ENCODE measurements around the gene TRAPPC13. TPM values are rescaled to one million over a fixed set of nuclear protein-coding genes. Genes with fewer than 3 reads are reported as not detected.

Gene TRAPPC13
- total and polyA plus RNA-seq, 2 donors (not counting 1 experiment from before 2014, with no cell fraction given), result 10.6 to 18.8 TPM

GRCh38 chr5:65702036-65702435 is 77.2 kb downstream of the TRAPPC13 start:
- H3K9ac ChIP-seq (ENCODE audit: low read length), result no peak overlapping the region
- TF ChIP-seq EZH2 (IDR thresholded peaks at IDR 0.05; ENCODE audit: borderline replicate concordance, insufficient read depth, low read depth, low read length, poor library complexity, severe bottlenecking), result no peak
- H3K36me3 ChIP-seq (replicated peaks in 1 of 2; ENCODE audit: control extremely low read depth in 1 of 2, control insufficient read depth in 1 of 2, extremely low read depth in 1 of 2, insufficient read depth in 2 of 2, low read length in 1 of 2), result peaks cover 1 to 9% of the 10 kb centered on the region in 2 experiments
- H3K79me2 ChIP-seq (ENCODE audit: control insufficient read depth, insufficient read depth, low read length), result no peaks in the 10 kb centered on the region
- Mint-ChIP-seq H3K4me3 (no peak overlapping the region), H3K27ac (no peak overlapping the region), H3K27me3 (no peaks in the 10 kb centered on the region), H3K9me3 (ENCODE audit: insufficient read depth) (no peaks in the 10 kb centered on the region), H3K4me1 (peaks cover 18% of the 10 kb centered on the region)
- no peaks in the 10 kb centered on the region for H4K20me1 ChIP-seq (ENCODE audit: control insufficient read depth, insufficient read depth, low read length, poor library complexity, severe bottlenecking)
- ChIA-PET POLR2A (no interaction called here), CTCF (no interaction called here)
- DNase-seq (no peak), ATAC-seq (ENCODE audit: low read depth) (no peak)
- no peak overlapping the region for H2AFZ ChIP-seq (ENCODE audit: insufficient read depth, low read depth, low read length, poor library complexity, severe bottlenecking)
- intact Hi-C loops (cut with micrococcal nuclease), result no loop called here
- H3K4me1 ChIP-seq (ENCODE audit: control insufficient read depth in 2 of 2, insufficient read depth in 2 of 2, low read length in 2 of 2), result peaks cover 6 to 10% of the 10 kb centered on the region in 2 donors
- no peak overlapping the region for H3K4me2 ChIP-seq (replicated peaks; ENCODE audit: low read depth, low read length, poor library complexity, severe bottlenecking)
- no peaks in the 10 kb centered on the region for H3K27me3 ChIP-seq (replicated peaks in 1 of 4; ENCODE audit: control extremely low read depth in 1 of 4, control insufficient read depth in 3 of 4, insufficient read depth in 4 of 4, low read length in 3 of 4)
- H3K4me3 ChIP-seq (ENCODE audit: control extremely low read depth in 1 of 5, extremely low read depth in 1 of 5, insufficient read depth in 1 of 5, low read depth in 2 of 5, low read length in 4 of 5), result no peak overlapping the region
- H3K27ac ChIP-seq (ENCODE audit: low read length in 2 of 2), result no peak overlapping the region
- WGBS (ENCODE audit: insufficient coverage), result no CpG with 5 or more reads among the region's 3 CpGs
- H3K9me3 ChIP-seq (ENCODE audit: control extremely low read depth in 1 of 3, control insufficient read depth in 2 of 3, insufficient read depth in 1 of 3, low read length in 2 of 3), result no peaks in the 10 kb centered on the region

- Histone ChIP-seq H3K9ac (ENCODE audit: low read length) (no peak overlapping the region), H3K79me2 (ENCODE audit: control insufficient read depth, insufficient read depth, low read length) (no peaks in the 10 kb centered on the region), H3K4me1 (ENCODE audit: control insufficient read depth in 2 of 2, insufficient read depth in 2 of 2, low read length in 2 of 2) (no peaks in the 10 kb centered on the region), H4K20me1 (ENCODE audit: control insufficient read depth, insufficient read depth, low read length, poor library complexity, severe bottlenecking) (no peaks in the 10 kb centered on the region), H3K36me3 (replicated peaks in 1 of 2; ENCODE audit: control extremely low read depth in 1 of 2, control insufficient read depth in 1 of 2, extremely low read depth in 1 of 2, insufficient read depth in 2 of 2, low read length in 1 of 2) (peaks cover 3 to 9% of the 10 kb centered on the region in 2 experiments), H3K27ac (ENCODE audit: low read length in 2 of 2) (no peak overlapping the region), H3K4me3 (ENCODE audit: control extremely low read depth in 1 of 5, extremely low read depth in 1 of 5, insufficient read depth in 1 of 5, low read depth in 2 of 5, low read length in 4 of 5) (no peak overlapping the region), H3K4me2 (replicated peaks; ENCODE audit: low read depth, low read length, poor library complexity, severe bottlenecking) (no peak overlapping the region), H3K9me3 (ENCODE audit: control extremely low read depth in 1 of 3, control insufficient read depth in 2 of 3, insufficient read depth in 1 of 3, low read length in 2 of 3) (no peaks in the 10 kb centered on the region), H3K27me3 (replicated peaks in 1 of 4; ENCODE audit: control extremely low read depth in 1 of 4, control insufficient read depth in 3 of 4, insufficient read depth in 4 of 4, low read length in 3 of 4) (no peaks in the 10 kb centered on the region), H2AFZ (ENCODE audit: insufficient read depth, low read depth, low read length, poor library complexity, severe bottlenecking) (no peak overlapping the region)
- ATAC-seq (ENCODE audit: low read depth) (no peak), DNase-seq (no peak)
- TF ChIP-seq EZH2 (IDR thresholded peaks at IDR 0.05; ENCODE audit: borderline replicate concordance, insufficient read depth, low read depth, low read length, poor library complexity, severe bottlenecking) (no peak), CTCF (IDR thresholded peaks at IDR 0.05) (no peak)
- Mint-ChIP-seq H3K4me3 (no peak overlapping the region), H3K27ac (no peak overlapping the region), H3K4me1 (no peaks in the 10 kb centered on the region), H3K27me3 (no peaks in the 10 kb centered on the region), H3K9me3 (ENCODE audit: insufficient read depth) (no peaks in the 10 kb centered on the region)
- POLR2A ChIA-PET, result no interaction called here
- CTCF ChIA-PET, result no interaction called here
- 100% methylated on average over 1 of the region's 2 CpGs for WGBS (ENCODE audit: insufficient coverage)
- intact Hi-C loops (cut with micrococcal nuclease), result no loop called here
These were observed 79.9 kb downstream of the TRAPPC13 start for GRCh38 chr5:65704621-65705239.

Measured in B cell (primary cell).